Stromal cell of bone marrow (primary cell): ENCODE measurements around the gene CBFA2T3.

Experiments used
- DNase-seq: peaks from one replicate; pipeline ENCODE4 v3.0.0-alpha.2; 2012; ENCODE audit warnings: low read depth

CBFA2T3 gene

DNA sequence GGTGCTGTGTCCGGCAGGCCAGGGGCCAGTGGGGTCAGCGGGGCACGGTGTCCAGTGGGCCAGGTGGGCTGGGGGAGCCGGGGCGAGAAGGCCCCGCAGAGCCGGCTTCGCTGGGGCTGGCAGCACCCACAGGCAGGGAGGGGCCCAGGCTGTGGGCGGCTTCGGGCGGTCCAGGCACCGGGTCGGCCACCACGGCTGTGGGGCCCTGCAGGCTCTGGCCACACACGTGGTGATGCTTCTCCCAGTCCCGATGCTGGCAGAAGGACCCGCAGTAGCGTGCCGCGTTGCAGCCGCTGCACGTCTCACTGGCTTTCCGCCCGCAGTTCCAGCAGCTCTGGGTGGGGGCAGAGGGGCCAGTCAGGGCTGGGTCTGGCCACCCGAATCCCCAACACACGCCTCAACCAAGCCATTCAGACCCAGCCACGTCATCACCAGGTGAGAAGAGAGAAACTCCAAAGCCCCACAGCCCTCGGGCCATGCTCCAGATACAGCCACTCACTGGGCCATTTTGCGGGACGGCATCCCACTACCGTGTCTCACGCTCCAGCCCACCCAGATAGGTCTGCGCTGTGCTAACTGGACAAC lies 100.0 kb downstream of the CBFA2T3 start:
- DNase-seq: no peak

DNA sequence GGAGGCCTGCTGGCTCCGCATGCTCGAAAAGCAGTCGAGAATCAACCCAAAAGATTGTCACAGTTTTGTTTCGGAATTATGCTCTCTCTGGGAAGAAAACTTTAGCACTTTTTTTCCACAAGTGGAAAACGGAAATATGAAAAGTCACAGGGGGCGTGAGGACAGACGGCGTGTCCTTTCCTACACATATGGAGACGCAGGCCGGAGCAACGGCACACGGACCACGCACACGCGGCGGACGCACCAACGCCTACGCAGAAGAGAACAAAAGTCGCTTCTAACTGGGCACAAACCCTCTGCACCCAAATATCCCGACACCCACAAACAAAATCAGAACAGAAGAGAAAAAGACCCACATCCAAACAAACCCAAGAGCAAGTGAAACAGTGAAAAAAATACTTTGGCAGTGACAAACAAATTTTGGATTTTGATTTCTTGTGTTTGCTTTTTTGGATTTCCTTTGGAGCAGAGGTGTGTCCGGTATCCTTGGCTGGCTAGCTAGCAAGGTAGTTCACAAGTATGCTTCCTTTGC lies 101.2 kb downstream of the CBFA2T3 start:
- no peak for DNase-seq

DNA sequence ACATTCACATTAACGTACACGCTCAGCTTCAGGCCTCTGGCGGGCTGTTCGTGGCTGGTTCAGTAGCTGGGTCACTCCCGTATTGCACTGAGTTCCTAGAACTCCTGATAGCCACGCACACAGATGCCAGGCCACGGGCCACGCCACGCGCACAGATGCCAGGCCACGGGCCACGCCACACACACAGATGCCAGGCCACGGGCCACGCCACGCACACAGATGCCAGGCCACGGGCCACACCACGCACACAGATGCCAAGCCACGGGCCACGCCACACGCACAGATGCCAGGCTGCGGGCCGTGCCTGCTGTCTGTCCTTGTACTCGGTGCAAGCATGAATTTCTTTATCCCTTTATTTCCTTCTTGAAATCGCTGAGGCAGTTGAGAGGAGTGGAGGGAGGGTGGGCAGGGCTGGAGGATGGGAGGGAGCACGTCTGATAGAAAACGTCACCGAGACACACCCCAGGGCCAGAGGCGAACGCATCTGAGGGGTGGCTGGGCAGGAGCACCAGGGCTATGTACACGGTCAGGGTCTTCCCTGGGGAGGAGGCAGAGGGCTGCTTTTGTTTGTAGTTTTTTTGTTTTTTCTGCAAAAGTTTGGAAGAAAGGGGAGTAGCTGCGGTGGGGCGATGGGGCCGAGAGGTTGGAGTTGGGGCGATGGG lies 101.9 kb downstream of the CBFA2T3 start:
- no peak for DNase-seq

DNA sequence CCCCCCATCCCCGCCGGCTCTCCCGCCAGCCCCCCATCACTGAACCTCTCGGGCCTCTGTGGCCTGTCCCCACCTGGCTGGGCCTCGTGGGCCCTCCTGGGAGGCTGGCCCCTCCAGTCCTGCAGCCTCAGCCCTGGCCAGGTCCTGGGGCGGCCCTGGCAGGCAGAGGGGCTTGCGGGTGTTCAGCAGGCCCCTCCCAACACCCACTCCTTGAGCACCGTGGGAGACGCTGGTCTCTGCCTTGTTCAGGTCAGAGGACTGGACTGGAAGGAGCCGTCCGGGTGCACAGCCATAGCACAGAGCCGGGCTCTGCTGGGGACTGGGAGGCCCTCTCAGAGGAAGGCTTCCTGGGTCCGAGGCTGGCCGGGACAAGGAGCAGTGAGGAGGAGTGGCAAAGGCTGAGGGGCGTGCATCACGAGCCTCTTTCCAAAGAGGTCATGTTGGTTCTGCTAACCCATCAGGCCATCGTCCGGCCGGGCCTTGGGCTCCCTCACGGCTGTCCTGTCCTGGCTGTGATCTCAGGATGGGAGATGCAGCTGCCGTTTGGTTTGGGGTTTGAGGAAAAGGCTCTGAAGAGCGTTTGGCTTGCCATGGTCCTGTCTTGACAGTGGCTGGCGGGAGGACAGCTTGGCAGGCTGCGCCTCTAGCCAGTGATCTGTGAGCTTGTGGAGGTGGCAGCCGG lies 104.2 kb downstream of the CBFA2T3 start:
- no peak for DNase-seq

DNA sequence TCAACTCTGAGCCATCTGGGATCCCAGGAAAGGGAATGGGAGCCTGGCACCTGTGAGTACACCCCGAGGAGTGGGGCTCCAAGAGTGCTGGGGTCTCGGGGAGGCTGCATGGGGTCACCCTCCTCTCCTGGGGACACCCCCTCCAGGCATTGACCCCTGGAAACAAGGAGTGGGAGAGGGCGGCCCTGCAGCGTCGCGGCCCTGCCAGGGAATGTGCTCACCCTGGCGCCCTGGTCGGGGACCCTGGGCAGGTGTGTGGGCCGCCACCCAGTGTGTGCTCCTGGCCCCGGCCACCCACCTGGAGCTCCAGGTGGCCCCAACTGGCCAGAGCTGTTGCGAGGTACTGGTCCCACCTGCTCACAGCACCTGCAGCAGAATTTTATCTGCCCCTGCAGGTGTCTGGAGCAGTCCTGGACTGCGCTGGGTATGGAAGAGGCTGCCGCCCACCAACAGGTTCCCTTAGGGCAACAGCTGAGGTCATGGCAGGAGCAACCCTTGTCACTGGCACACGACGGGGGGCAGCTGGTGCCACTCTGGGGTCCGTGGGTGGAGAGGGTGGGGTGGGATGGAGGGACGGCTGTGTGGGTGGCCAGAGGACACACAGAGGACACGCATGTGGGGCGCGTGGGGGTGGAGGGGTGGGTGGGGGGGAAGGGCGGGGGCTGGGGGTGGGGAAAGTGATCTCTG lies 105.1 kb downstream of the CBFA2T3 start:
- DNase-seq: no peak

DNA sequence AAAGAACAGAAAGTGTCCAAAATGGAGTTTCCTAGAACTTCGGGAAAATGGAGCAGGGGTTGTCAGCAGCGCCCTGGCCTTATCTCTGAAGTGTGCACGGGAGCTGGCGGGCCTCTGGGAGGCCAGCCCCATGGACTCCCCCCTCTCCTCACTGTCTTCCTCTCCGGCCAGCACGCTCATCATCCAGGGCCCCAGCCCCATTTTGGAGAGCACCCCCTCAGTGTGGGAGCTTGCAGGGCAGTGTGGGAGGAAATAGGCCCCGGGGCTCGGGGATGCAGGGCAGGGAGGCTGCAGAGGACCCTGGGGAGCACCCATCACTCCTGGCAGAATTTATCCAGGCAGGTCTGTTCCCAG lies 105.7 kb downstream of the CBFA2T3 start:
- no peak for DNase-seq

DNA sequence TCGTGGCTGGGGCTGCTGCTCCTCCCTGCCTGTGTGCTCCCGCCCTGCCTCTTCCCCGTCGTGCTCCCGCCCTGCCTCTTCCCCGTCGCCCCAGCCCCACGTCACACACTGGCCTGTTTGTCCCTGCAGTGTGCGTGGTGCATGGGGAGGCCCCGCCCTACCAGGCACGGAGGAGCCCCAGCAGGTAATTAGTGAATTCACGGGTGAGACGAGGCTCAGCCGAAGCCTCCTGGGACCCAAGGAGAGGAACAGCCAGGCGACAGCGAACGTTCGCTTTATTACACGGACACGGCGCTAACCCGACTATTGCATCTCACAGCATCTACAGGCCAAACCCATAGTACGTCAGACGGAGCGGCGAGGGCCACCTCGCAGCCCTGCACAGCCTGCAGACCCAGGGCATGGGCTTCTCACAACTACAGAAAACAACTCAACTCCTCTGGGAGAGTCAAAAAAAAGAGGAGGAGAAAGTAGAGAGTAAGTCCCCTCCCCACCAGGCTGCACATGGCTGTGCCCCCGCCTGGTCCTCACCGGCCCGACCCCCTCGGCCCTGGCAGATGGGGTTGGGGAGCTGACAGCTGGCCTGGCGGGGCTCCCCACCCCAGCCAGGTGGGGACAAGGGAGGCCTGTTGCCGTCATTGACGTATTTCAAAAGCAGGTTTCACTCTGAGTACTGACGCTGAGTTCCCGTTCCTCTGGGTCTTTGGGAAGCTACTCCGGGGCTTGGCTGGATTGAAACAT lies 106.2 kb downstream of the CBFA2T3 start:
- DNase-seq: no peak

DNA sequence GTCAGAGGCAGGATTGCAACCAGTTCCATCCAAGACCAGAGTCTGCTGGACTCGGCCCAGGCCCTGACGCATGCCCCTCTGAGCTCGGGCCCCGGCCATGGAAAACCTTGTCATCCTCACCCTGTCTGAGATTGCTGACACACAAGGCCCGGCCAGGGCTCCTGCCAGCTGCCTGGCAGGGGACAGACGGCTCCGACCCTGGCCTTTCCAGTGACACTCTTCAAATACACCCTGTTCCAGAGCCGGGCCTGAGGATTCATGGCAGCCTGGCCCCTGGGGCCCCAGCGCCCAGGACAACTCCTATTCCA lies 107.4 kb downstream of the CBFA2T3 start:
- DNase-seq: no peak

DNA sequence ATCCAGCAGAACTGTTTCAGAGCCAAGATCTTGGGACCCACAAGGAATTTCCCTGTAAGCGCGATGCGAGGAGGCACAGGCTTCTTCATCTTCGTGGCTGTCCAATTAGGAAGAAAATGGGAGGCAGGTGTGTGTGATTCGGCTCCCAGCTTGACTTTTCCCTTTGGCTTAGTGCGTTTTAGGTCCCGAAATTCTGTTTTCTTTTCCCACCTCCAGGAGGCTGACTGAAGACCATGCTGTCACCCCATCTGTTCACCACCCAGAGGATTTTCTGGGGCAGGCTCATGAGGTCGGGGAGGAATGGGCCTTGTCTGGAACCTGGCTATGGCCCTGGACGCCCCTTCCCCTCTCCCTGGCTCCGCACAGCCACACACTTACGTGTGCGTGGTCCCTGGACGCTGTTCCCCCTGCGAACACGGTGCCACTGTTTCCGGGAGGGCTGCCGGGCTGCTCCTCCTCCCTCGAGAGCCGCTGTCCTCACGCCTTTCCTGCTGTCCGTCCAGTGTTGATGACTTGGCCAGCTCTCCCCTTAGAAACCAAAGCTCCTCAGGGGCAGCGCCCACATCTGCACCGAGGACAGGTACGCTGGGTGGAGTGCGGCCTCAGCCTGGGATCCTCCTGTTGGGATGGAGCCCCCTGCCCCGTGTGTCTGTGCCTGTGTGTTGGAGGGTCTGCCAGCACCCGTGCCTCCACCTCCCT lies 107.9 kb downstream of the CBFA2T3 start:
- DNase-seq: no peak

DNA sequence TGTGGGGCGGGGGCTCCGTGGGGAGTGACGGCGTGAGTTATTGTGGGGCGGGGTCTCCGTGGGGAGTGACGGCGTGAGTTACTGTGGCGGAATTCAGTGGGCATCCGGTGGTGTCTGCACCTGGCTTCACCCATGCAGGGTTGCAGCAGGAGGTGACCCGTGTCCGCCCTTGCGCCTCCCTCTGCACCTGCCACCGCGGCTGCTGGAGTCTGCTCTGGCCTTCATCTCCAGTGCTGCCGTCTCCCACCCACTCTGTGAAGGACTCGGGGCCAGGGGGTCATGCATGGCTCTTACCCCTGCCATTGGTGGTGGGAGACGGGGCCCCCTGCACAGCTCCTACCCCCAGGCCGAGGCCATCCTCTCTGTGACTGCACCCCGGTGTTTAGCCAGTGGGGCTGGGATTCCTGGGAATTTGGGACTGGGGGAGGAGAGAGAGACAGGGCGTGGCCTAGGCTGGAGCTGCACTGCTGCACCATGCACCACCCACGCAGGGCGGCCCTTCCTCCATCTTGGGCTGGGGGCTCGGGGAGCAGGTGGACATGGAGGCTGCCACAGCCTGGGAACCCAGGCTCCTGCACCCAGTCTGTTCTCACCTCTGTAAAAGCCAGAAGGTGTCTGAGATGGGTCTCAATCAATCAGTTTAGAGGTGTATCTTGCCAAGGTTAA lies 109.3 kb downstream of the CBFA2T3 start:
- DNase-seq: no peak

DNA sequence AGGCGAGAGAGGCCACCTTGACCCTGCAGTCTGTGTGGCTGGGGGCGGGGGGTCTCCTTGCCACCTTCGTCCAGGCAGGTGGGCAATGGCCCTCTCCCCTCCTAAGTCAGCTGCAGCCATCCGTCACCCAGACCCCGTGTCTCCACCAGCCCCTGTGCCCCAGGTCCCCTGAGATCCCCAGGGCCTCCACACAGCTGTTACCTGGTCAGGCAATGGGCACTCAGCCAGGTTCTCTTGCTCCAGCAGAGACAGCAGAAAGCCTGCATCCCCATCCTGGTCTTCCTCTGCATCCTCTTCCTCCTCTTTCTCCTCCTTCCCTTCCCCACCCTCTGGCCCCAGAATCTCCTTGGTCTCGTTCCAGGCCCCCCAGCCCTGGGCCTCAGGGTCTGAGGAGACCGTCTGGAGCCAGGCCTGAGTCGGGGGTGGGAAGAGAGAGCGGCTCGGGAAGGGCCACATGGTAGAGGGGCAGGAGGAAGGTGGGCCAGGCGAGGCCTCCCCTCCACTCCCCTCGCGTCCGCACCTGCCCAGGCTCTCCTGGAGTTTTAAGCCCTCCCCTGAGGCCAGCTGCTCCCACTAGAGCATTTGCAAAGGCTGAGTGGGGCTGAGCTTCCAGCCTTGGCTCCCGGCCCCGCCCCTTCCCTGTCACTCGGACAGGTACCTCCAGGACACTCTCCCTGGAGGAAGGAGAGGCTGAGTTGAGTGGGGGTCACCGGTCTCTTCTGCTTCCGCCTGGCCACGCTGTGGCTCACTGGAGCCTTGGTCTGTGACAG lies 110.7 kb downstream of the CBFA2T3 start, which contains the start of gene PABPN1L:
PABPN1L (minus strand) TSS at position 510 of the 770 bp plus-strand sequence; CDS start at position 456, 54 bp downstream.
- DNase-seq: no peak

DNA sequence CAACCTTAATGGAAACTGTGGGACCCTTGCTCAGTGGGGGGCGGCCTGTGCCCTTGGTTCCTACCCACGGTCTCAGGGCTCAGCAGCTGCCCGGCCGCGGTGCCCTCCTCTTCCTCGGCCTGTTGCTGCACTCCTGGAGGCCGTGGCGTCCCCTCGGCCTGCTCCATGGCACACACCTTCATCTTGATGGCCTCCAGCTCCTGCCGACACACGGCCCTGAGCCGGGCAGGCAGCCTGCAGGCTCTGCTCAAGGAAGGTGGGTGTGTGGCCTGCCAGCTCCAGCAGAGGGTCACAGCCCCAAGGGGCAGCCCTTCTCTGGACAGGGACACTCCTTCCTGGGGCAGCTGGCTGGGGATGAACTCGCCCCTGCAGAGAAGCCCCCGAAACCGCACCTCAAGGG lies 111.3 kb downstream of the CBFA2T3 start:
- DNase-seq: no peak

DNA sequence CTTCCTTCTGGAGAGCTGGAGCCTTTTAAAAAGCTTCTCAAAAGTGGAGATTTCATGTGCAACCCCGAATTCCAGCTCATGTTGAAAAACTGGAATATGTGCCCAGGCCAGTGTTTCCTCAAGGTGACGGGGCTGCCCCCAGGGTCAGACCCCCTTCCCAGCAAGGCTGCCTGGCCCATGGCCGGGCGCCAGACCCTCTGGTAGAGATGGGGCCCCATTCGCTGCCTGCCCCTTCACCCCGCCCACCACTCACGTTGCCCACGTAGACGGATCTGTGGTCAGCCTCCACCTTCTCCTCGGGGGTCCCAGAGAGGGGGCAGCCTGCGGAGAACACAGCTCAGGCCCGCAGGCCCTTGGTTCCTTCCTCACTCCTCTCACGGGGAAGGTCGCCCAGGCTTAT lies 111.7 kb downstream of the CBFA2T3 start:
- no peak for DNase-seq

DNA sequence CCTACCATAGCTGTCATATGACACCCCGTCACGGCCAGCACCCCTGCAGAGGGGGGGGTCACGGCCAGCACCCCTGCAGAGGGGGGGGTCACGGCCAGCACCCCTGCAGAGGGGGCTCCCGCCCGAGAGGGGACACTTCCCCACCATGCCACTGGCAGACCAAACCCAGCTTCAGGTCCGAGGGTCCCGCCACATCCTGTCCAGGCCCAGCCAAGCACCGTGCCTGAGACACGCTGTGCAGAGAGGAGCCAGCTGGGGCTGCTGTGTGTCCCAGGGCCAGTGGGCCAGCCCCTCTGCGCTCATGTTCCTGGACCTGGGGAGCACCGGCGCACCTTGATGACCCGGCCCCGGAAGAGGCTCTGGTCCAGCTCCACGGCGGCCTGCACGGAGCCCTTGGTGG lies 112.5 kb downstream of the CBFA2T3 start:
- no peak for DNase-seq

DNA sequence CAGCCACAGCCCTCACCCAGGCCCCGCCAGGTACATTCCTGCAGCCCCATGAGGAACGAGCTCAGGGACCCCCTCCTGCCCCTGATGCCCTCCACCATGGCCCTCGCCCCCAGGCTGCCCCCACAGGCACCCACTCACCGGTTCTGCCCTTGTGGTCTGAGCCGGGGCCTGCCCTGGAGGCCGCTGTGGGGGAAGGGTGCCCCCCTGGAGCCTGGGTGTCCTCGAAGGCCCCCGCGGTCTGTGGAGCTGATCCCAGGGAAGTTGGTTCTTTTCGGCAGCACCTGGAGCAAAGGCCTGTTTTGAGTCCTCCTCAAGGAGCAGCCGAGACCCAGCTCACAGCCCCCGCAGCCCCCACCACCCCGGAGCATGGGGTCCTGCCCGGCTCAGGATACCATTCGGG lies 112.9 kb downstream of the CBFA2T3 start:
- no peak for DNase-seq

DNA sequence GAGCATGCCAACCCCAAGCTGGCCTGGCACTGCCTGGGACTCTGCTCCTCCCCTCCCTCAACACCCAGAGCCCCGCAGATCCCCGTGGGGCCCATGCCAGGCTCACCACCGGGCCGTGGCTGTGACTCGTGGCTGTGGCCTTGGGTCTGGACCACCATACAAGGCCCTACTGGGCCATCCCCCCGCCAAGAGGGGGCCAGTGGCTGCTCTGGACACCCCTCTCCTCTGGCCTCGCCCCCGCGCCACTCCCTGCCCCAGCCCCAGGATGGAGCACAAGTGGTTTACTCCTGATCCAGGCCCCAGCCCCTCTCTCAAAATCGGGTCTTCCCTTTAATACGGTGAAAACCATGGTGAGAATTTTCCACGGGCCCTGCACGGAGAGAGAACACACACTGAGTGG lies 113.6 kb downstream of the CBFA2T3 start:
- no peak for DNase-seq

DNA sequence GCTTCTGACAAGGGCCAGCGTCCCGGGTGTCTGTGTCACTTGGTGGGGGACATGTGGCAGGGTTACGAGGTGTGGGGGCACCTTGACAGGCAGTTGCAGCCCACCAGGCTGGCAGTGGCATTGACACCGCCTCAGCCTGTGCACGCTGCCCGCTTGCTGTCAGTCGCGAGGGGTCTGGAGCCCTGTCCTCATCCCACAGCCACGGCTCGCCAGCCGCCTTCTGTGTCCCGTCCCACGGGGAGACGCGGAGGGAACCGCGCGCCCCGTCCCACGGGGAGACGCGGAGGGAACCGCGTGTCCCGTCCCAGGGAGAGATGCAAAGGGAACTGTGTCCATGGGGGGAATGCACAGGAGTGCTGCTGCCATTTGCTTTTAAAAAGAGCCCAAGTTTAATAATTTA lies 114.0 kb downstream of the CBFA2T3 start:
- DNase-seq: no peak

DNA sequence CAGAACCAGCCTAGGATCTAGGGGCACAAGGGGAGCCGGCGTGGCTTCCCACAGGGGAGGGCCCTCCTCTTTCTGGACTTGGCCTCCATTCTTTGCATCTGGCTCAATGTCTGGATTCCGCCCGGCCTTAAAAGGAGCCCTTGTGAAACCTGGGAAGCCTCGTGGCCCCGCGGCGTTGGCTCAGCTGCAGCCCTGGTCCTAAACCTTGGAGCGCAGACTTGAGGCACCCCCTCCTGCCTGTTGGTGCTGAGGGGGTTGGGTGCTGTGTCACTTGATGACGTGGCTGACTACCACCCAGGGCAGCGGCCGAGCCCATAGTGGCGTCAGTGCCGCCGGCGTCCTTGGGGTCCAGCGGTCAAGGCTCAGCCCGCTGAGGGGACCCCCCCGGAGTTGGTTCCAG lies 115.6 kb downstream of the CBFA2T3 start:
- no peak for DNase-seq

DNA sequence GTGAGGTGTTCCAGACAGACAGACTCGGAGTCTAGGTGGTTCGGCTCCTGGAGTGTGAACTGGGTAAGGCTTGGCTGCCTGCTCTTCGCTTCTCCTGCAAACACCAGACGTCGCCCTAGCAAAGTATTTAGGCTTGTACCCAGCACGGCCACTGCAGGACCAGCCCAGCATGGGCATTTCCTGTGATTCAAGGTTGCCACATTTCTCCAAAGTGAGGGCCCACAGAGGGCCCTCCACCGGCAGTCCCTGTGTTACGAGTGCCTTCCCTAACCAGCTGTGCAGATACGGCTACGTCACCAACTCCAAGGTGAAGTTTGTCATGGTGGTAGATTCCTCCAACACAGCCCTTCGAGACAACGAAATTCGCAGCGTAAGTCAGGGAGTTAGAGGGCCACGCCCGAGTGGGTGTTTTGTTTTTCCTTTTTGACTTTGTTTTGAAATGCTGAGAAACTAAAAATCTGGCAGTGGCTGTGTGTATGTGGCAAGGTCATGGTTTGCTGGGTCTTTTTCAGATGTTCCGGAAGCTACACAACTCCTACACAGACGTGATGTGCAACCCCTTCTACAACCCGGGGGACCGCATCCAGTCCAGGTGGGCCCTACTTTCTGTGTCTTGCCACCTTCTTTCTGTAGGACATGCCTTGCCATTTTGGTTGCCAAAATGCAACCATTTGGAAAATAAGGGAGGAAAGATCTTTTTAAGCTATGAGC lies 117.5 kb downstream of the CBFA2T3 start:
- DNase-seq: no peak
